HG02610 (cell line): Measurements from ENCODE around the gene CLCA4.

Source experiments
- ATAC-seq: cut with Tn5 transposase; IDR thresholded peaks from one replicate; pipeline ENCODE4 v1.9.1; 2021; ENCODE audit warnings: mild to moderate bottlenecking, moderate library complexity; ENCODE audit not compliant: unreplicated experiment

Gene CLCA4

DNA sequence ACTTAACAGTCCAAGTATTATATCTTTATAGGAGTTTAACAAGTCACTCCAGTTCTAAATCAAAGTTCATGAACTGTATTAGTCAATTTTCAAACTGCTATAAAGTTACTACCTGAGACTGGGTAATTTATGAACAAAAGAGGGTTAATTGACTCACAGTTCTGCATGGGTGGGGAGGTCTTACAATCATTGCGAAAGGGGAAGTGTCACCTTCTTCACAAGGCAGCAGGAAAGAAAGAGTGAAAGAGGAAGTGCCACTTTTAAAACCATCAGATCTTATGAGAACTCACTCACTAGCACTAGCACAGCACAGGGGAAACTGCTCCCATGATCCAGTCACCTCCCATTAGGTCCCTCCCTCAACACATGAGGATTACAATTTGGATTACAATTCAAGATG, 70.0 kb downstream of the CLCA4 start:
- peak; percentile 100 for ATAC-seq

DNA sequence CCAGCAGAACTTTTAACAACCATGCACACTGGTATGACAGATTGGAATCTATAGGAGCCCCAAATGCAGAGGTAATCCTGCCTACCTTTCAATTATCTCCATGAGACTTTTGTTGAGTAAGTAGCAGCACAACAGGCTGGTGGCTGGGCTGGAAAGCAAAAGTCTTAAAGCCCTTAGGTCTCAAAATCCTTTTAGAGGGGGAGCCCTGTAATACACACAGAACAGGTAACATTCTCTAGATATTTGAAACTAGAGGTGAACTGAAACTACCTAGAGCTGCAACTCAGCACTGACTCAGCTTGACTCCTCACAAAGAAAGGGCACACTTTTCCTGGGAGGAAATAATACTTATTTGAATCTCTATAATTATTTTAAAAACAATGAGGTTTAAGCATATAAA, 71.5 kb downstream of the CLCA4 start:
- ATAC-seq = no peak

DNA sequence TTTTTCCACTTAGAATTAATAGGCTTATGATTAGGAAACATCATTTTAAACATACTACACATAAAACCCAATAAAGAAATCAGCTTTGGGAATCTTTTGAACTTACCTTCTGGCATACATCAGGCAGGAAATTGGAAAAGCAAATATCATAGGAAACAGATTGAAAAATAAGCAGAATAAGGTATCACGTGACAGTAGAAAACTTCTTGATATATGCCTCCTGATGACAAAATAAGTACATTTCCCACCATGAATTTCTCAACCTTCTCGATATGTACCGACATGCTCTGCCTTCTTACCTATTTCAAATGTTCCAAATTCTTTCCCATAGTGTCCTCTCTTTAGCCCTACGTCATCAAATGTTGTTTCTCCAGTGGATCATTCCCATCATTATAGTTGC, 72.4 kb downstream of the CLCA4 start:
- no peak for ATAC-seq

DNA sequence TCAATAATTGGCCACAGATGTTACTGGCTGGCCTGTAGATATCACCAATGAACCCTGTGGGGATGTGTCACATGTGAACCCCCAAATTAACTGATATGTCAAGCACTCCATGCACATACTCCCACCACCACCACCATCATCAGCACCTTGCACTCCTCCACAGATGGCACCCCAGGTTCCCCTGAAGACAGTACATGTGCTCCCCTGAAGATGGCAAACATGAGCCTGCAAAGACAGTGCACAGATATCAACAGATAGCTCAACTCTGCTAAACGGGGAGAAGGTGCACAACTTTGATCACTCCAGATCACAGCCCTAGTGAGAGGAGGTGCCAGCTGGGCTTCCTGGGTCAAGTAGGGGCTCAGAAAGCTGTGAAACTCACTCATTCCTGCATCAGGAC, 74.4 kb downstream of the CLCA4 start:
- ATAC-seq = no peak
